ENCODE measurements around the gene SMARCA4. TPM values are rescaled to one million over a fixed set of nuclear protein-coding genes. Genes with fewer than 3 reads are reported as not detected.

Gene SMARCA4
- total RNA-seq, 1 donor, result 36.0 TPM

GRCh38 chr19:10961073-10961860 is 437 bp downstream of the SMARCA4 start:
- peak overlapping the region; percentile 79 for H3K4me3 ChIP-seq (ENCODE audit: low read length)
- H3K27me3 ChIP-seq (ENCODE audit: insufficient read depth, low read length), result no peaks in the 10 kb centered on the region
- H3K4me1 ChIP-seq (ENCODE audit: insufficient read depth, low read length), result peaks cover 41% of the 10 kb centered on the region
- no peaks in the 10 kb centered on the region for H3K9me3 ChIP-seq (ENCODE audit: low read depth, low read length)

DNA sequence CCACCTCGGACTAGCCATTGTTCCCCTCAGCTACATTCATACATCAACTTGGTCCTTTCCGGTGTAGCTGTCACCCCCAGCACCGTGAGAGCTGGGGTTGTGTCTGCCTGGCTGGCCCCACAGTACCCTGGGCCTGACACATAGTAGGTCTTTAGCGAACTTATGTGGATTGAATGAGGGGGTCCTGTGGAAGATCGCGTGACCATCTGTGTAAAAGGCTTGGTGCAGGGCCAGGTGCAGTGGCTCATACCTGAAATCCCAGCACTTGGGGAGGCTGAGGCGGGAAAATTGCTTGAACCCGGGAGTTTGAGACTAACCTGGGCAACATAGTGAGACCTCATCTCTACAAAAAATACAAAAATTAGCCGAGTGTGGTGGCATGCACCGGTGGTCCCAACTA is 2.0 kb downstream of the SMARCA4 start:
- Histone ChIP-seq H3K4me1 (ENCODE audit: insufficient read depth, low read length) (peaks cover 41% of the 10 kb centered on the region), H3K4me3 (ENCODE audit: low read length) (no peak overlapping the region), H3K9me3 (ENCODE audit: low read depth, low read length) (no peaks in the 10 kb centered on the region), H3K27me3 (ENCODE audit: insufficient read depth, low read length) (no peaks in the 10 kb centered on the region)

GRCh38 chr19:10963865-10964264 is 3.0 kb downstream of the SMARCA4 start:
- no peaks in the 10 kb centered on the region for H3K9me3 ChIP-seq (ENCODE audit: low read depth, low read length)
- H3K4me1 ChIP-seq (ENCODE audit: insufficient read depth, low read length), result peaks cover 46% of the 10 kb centered on the region
- H3K27me3 ChIP-seq (ENCODE audit: insufficient read depth, low read length), result no peaks in the 10 kb centered on the region
- no peak overlapping the region for H3K4me3 ChIP-seq (ENCODE audit: low read length)

DNA sequence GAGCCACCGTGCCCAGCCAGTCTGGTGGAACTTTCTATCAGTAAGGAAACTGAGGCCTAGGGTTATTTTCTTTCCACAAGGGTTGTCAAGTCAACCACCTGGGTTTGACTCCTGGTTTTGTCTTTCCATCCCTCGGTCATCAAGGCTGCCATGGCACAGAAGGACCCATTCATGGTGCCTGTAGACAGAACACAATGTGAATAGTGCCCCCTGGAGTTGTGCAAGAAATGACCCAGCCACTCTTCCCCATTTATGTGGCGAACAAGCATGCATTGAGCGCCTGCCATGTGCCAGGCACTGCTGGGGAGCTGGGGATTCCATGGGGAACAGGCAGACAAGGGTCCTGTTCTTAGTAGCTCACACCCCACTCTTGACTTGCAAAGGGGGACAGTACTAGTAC is 4.1 kb downstream of the SMARCA4 start:
- peaks cover 41% of the 10 kb centered on the region for H3K4me1 ChIP-seq (ENCODE audit: insufficient read depth, low read length)
- no peaks in the 10 kb centered on the region for H3K27me3 ChIP-seq (ENCODE audit: insufficient read depth, low read length)
- H3K9me3 ChIP-seq (ENCODE audit: low read depth, low read length), result no peaks in the 10 kb centered on the region
- no peak overlapping the region for H3K4me3 ChIP-seq (ENCODE audit: low read length)

DNA sequence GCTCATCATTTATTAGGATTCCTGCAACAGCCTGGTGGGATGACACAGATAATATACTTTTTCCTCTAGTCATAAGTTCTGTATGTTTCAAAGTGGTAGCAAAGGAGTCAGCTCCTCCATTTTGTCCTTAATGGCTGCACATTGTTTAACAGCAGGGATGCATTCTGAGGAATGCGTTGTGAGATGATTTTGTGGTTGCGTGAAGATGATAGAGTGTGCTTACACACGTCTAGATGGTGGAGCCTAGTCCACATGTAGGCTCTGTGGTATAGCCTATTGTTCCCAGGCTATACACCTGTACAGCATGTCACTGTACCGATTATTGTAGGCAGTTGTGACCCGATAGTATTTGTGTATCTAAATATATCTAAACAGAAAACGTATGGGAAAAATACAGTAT is 4.6 kb downstream of the SMARCA4 start:
- no peaks in the 10 kb centered on the region for H3K9me3 ChIP-seq (ENCODE audit: low read depth, low read length)
- H3K4me1 ChIP-seq (ENCODE audit: insufficient read depth, low read length), result peaks cover 37% of the 10 kb centered on the region
- H3K27me3 ChIP-seq (ENCODE audit: insufficient read depth, low read length), result no peaks in the 10 kb centered on the region
- H3K4me3 ChIP-seq (ENCODE audit: low read length), result no peak overlapping the region

GRCh38 chr19:10966809-10967208 is 6.0 kb downstream of the SMARCA4 start:
- H3K4me3 ChIP-seq (ENCODE audit: low read length), result no peak overlapping the region
- H3K27me3 ChIP-seq (ENCODE audit: insufficient read depth, low read length), result no peaks in the 10 kb centered on the region
- peaks cover 33% of the 10 kb centered on the region for H3K4me1 ChIP-seq (ENCODE audit: insufficient read depth, low read length)
- H3K9me3 ChIP-seq (ENCODE audit: low read depth, low read length), result no peaks in the 10 kb centered on the region

- Histone ChIP-seq H3K4me3 (ENCODE audit: low read length) (no peak overlapping the region), H3K4me1 (ENCODE audit: insufficient read depth, low read length) (peaks cover 14% of the 10 kb centered on the region), H3K27me3 (ENCODE audit: insufficient read depth, low read length) (no peaks in the 10 kb centered on the region), H3K9me3 (ENCODE audit: low read depth, low read length) (no peaks in the 10 kb centered on the region)
Measured at GRCh38 chr19:10968527-10969135, 7.8 kb downstream of the SMARCA4 start.

DNA sequence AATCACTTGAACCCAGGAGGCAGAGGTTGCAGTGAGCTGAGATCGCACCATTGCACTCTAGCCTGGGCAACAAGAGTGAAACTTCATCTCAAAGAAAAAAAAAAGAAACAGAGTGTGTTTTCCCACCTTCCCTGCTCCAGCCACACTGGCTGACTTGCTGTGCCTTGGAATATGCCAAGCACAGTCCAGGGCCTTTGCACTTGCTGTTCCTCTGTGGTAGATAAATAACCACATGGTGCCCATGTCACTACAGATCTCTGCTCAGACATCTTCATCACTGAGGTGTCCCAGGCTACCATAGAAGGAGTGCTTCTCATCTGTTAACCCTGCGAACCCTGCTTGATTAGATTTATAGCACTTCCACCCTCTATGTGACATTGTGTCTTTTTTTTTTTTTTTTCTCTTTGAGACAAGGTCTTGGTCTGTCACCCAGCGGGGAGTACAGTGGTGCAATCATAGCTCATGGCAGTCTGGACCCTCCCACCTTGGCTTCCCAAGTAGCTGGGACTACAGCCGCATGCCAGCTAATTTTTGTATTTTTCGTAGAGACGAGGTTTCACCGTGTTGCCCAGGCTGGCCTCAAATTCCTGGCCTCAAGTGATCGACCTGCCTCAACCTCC is 10.4 kb downstream of the SMARCA4 start:
- H3K4me3 ChIP-seq (ENCODE audit: low read length), result no peak overlapping the region
- H3K9me3 ChIP-seq (ENCODE audit: low read depth, low read length), result no peaks in the 10 kb centered on the region
- peaks cover 10% of the 10 kb centered on the region for H3K4me1 ChIP-seq (ENCODE audit: insufficient read depth, low read length)
- no peaks in the 10 kb centered on the region for H3K27me3 ChIP-seq (ENCODE audit: insufficient read depth, low read length)

DNA sequence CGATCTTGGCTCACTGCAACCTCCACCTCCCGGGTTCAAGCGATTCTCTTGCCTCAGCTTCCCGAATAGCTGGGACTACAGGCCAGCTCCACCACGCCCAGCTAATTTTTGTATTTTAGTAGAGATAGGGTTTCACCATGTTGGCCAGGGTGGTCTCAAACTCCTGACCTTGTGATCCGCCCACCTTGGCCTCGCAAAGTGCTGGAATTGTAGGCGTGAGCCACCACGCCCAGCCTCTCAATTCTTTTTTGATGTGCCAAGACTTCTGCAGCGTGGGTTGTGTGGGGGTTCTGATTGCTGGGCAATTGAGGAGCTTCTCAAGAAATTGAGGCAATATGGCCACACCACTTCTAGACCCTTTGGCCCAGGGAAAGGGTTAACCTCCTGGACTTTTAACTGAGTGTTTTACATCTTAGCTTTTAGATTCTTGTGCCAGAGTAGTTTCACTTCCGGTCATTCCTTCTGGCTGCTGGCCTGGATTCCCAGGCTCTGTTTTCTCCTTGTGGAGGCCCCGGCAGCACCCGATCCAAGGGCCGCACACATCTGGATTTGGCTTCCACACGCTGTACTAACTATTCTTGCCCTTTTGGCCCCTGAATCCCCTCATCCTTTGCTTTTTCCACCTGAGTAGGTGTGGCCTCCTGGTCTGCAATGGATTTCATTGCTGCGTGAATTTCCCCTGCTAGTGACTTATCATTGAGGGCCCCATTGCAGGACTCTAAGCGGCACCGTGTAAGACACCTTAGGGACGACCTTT is 14.7 kb downstream of the SMARCA4 start:
- Histone ChIP-seq H3K27me3 (ENCODE audit: insufficient read depth, low read length) (no peaks in the 10 kb centered on the region), H3K4me1 (ENCODE audit: insufficient read depth, low read length) (peaks cover 23% of the 10 kb centered on the region), H3K4me3 (ENCODE audit: low read length) (no peak overlapping the region), H3K9me3 (ENCODE audit: low read depth, low read length) (no peaks in the 10 kb centered on the region)

DNA sequence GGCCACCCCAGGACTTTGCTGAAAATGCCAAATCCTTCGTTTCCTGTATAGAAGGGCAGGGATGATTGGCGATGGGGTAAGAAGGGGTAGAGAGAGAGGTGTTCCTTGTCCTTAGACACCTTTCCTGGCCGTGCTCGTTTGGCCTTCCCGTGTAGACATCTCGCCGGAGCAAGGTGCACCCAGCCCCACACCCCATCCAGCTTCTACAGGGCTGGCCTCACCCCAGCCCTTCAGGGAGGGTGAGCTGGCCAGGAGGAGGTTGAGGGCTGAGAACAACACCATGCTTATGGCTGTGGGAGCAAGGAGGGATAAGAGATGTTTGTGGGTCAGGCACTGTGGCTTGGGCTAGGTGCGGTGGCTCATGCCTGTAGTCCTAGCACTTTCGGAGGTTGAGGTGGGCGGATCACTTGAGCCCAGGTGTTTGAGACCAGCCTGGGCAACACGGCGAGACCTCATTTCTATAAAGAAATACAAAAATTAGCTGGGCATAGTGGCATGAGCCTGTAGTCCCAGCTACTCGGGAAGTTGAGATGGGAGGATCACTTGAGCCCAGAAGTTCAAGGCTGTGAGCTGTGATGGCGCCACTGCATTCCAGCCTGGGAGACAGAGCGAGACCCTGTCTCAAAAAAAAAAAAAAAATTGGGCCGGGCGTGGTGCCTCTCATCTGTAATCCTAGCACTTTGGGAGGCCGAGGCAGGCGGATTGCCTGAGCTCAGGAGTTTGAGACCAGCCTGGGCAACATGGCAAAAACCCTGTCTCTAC is 15.5 kb downstream of the SMARCA4 start:
- no peaks in the 10 kb centered on the region for H3K9me3 ChIP-seq (ENCODE audit: low read depth, low read length)
- no peak overlapping the region for H3K4me3 ChIP-seq (ENCODE audit: low read length)
- peaks cover 27% of the 10 kb centered on the region for H3K4me1 ChIP-seq (ENCODE audit: insufficient read depth, low read length)
- no peaks in the 10 kb centered on the region for H3K27me3 ChIP-seq (ENCODE audit: insufficient read depth, low read length)

DNA sequence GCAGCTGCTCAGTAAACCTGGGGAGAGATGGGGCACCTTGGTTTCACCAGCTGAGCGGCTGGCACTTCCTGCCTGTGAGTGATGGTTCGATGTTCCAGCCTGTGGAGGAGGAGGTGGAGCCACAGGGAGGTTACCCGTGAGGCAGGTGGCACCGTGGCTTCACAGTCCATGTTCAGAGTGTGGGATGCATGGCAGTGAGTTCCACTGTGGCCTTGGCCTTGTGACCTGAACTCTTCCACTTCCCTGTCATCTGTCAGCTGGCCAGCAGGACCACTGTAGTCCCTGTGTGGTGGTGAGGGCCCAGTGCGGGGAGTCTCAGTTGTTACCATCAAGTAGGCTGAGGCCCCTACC is 16.9 kb downstream of the SMARCA4 start:
- no peaks in the 10 kb centered on the region for H3K27me3 ChIP-seq (ENCODE audit: insufficient read depth, low read length)
- no peak overlapping the region for H3K4me3 ChIP-seq (ENCODE audit: low read length)
- H3K9me3 ChIP-seq (ENCODE audit: low read depth, low read length), result no peaks in the 10 kb centered on the region
- peaks cover 27% of the 10 kb centered on the region for H3K4me1 ChIP-seq (ENCODE audit: insufficient read depth, low read length)

- Histone ChIP-seq H3K9me3 (ENCODE audit: low read depth, low read length) (no peaks in the 10 kb centered on the region), H3K4me1 (ENCODE audit: insufficient read depth, low read length) (peaks cover 22% of the 10 kb centered on the region), H3K4me3 (ENCODE audit: low read length) (no peak overlapping the region), H3K27me3 (ENCODE audit: insufficient read depth, low read length) (no peaks in the 10 kb centered on the region)
Measured at GRCh38 chr19:10979951-10980381, 19.1 kb downstream of the SMARCA4 start.

GRCh38 chr19:10981252-10981895 is 20.5 kb downstream of the SMARCA4 start:
- H3K4me3 ChIP-seq (ENCODE audit: low read length), result no peak overlapping the region
- H3K27me3 ChIP-seq (ENCODE audit: insufficient read depth, low read length), result no peaks in the 10 kb centered on the region
- H3K4me1 ChIP-seq (ENCODE audit: insufficient read depth, low read length), result peaks cover 22% of the 10 kb centered on the region
- H3K9me3 ChIP-seq (ENCODE audit: low read depth, low read length), result no peaks in the 10 kb centered on the region

- Histone ChIP-seq H3K4me1 (ENCODE audit: insufficient read depth, low read length) (peaks cover 15% of the 10 kb centered on the region), H3K4me3 (ENCODE audit: low read length) (no peak overlapping the region), H3K27me3 (ENCODE audit: insufficient read depth, low read length) (no peaks in the 10 kb centered on the region), H3K9me3 (ENCODE audit: low read depth, low read length) (no peaks in the 10 kb centered on the region)
Measured at GRCh38 chr19:10983026-10983425, 22.2 kb downstream of the SMARCA4 start.
